ENCODE data around the gene ZNF385A. TPM values are rescaled to one million over a fixed set of nuclear protein-coding genes. Genes with fewer than 3 reads are reported as not detected.
A peak's percentile ranks its signal among the peaks of the same experiment; 100 is the strongest.

ZNF385A gene
- total RNA-seq, 1 experiment from 2014 or later, result 5.7 TPM

- Histone ChIP-seq H3K23me2 (ENCODE audit: insufficient read length, low read depth, low read length, poor library complexity, severe bottlenecking) (peaks cover 8% of the 10 kb centered on the region), H4K5ac (ENCODE audit: insufficient read length, low read depth, low read length) (no peak overlapping the region), H4K91ac (ENCODE audit: insufficient read length, low read depth, low read length) (no peak overlapping the region), H2BK120ac (ENCODE audit: low read depth, low read length, poor library complexity, severe bottlenecking) (no peak overlapping the region), H3K79me1 (ENCODE audit: insufficient read depth, low read depth, low read length, poor library complexity, severe bottlenecking) (no peaks in the 10 kb centered on the region), H2BK15ac (ENCODE audit: low read depth, low read length) (no peak overlapping the region), H3K9ac (ENCODE audit: extremely low read depth, insufficient read length, low read length) (no peak overlapping the region), H3K23ac (ENCODE audit: insufficient read length, low read depth, low read length) (no peak overlapping the region), H4K20me1 (ENCODE audit: control insufficient read depth, insufficient read depth, insufficient read length) (no peaks in the 10 kb centered on the region), H3K79me2 (ENCODE audit: insufficient read depth, low read length) (no peaks in the 10 kb centered on the region), H3K27me3 (ENCODE audit: insufficient read depth, low read length) (no peaks in the 10 kb centered on the region), H3K18ac (ENCODE audit: insufficient read length, low read depth, low read length) (no peak overlapping the region), H3K4me1 (ENCODE audit: insufficient read depth, low read length) (peaks cover 17% of the 10 kb centered on the region), H3T11ph (ENCODE audit: low read length) (no peak overlapping the region), H3K14ac (ENCODE audit: insufficient read depth, low read length) (no peak overlapping the region), H3K9me3 (ENCODE audit: control insufficient read depth, low read depth, low read length) (no peaks in the 10 kb centered on the region), H3K27ac (ENCODE audit: insufficient read length, low read depth, low read length) (no peak overlapping the region), H2BK20ac (ENCODE audit: low read depth, low read length, poor library complexity, severe bottlenecking) (no peak overlapping the region), H2BK12ac (ENCODE audit: insufficient read length, low read depth, low read length) (no peak overlapping the region), H2BK5ac (ENCODE audit: insufficient read length, low read length) (no peak overlapping the region), H3K4ac (ENCODE audit: low read depth, low read length) (no peak overlapping the region), H2AFZ (ENCODE audit: low read length) (no peak overlapping the region), H3K4me2 (ENCODE audit: insufficient read depth, insufficient read length, low read length) (peak overlapping the region; percentile 65), H3K56ac (ENCODE audit: insufficient read length, low read depth, low read length) (no peak overlapping the region), H4K8ac (replicated peaks; ENCODE audit: insufficient read length, low read depth, low read length) (no peak overlapping the region), H2AK5ac (ENCODE audit: insufficient read length, low read length) (no peak overlapping the region)
- H3K9me3 Mint-ChIP-seq, result no peaks in the 10 kb centered on the region
- no CpG with 5 or more reads among the region's 4 CpGs for WGBS (ENCODE audit: extremely low coverage, insufficient read length, low lambda C conversion rate)
- H3K27me3 Mint-ChIP-seq (ENCODE audit: low read depth), result peaks cover 24% of the 10 kb centered on the region
- no peak for TF ChIP-seq CTCF (conservative IDR thresholded peaks at IDR 0.05)
- peaks cover 49 to 55% of the 10 kb centered on the region in 2 experiments for H3K4me1 Mint-ChIP-seq
- peak overlapping the region; percentile 71 to 88; a peak in 4 of 5 replicates for H3K4me3 Mint-ChIP-seq
- DNase-seq, result no peak
- H3K27ac Mint-ChIP-seq, result no peak overlapping the region; a peak in 1 of 7 replicates
- H3K36me3 Mint-ChIP-seq (ENCODE audit: insufficient read depth in 1 of 3, low read depth in 3 of 3), result peaks cover 24 to 43% (median 37%) of the 10 kb centered on the region in 3 experiments; a peak in 6 of 7 replicates
These were observed 33.2 kb downstream of the ZNF385A start for GRCh38 chr12:54351341-54351740.
